Measurements from ENCODE around the gene CHRNA9.
A peak's percentile ranks its signal among the peaks of the same experiment; 100 is the strongest.
"Not testable (repeated sequence)": the region's sequence is repeated elsewhere in the genome, so short reads cannot be mapped to it uniquely, and the experiment has no call there.

The CHRNA9 gene

GRCh38 chr4:40375620-40376019, 40.5 kb downstream of the CHRNA9 start:
- no peaks in the 10 kb centered on the region for H3K9me3 ChIP-seq (ENCODE audit: control insufficient read depth in 5 of 5, low read length in 5 of 5)
- no peak overlapping the region for H3K27ac ChIP-seq (ENCODE audit: low read depth, low read length)
- no peaks in the 10 kb centered on the region for H3K27me3 ChIP-seq (ENCODE audit: control insufficient read depth in 5 of 5, insufficient read depth in 4 of 5, low read length in 5 of 5)
- no peak overlapping the region for H3K9ac ChIP-seq (ENCODE audit: low read length in 5 of 5)
- no peak overlapping the region for H3K4me3 ChIP-seq (ENCODE audit: low read depth in 1 of 5, low read length in 5 of 5)
- peaks cover 0 to 5% (median 0%) of the 10 kb centered on the region in 5 donors for H3K4me1 ChIP-seq (ENCODE audit: control insufficient read depth in 5 of 5, insufficient read depth in 5 of 5, low read length in 5 of 5)
- no peaks in the 10 kb centered on the region for H3K36me3 ChIP-seq (ENCODE audit: control insufficient read depth in 5 of 5, insufficient read depth in 5 of 5, low read length in 5 of 5)

DNA sequence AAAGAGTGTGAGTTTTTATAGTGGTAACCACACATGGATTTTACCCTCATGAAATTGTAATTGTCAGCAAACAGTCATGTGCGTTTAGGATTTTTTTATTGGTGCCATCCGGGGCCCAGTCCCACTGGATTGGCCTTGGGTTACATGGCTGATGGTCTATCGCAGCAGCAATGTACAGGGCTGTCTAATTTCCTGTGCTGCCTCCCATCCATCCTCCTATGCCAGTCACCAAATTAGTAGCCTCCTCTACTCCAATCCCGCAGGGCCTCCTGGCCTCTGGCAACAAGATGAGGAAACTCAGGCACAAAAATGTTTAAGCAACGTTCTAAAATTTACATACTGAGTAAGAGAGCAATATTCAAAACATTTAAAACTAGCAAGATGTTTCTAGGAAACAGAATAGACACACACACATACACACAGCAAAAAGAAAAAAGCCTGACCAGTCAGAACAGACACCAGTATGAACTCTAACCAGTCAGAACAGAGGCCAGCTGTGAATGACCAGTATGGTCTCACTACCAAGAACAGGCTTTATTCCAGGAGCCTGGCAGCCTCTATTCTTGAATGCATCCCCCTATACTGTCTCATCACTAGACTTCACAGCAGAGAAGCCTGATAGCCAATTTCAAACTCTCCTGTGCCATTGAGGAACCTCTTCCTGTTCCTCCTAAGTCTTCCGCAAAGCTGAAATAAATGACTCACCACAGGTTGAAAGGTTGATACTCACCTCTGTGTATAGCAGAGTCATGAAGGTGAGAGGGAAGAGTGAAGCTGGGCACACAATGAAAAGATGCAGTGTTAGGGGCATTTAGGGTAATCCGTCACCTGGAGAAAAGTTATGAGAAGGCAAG, 42.6 kb downstream of the CHRNA9 start:
- peaks cover 0 to 5% (median 0%) of the 10 kb centered on the region in 5 donors for H3K4me1 ChIP-seq (ENCODE audit: control insufficient read depth in 5 of 5, insufficient read depth in 5 of 5, low read length in 5 of 5)
- H3K27ac ChIP-seq (ENCODE audit: low read depth, low read length), result no peak overlapping the region
- H3K4me3 ChIP-seq (ENCODE audit: low read depth in 1 of 5, low read length in 5 of 5), result no peak overlapping the region
- no peaks in the 10 kb centered on the region for H3K36me3 ChIP-seq (ENCODE audit: control insufficient read depth in 5 of 5, insufficient read depth in 5 of 5, low read length in 5 of 5)
- H3K27me3 ChIP-seq (ENCODE audit: control insufficient read depth in 5 of 5, insufficient read depth in 4 of 5, low read length in 5 of 5), result no peaks in the 10 kb centered on the region
- no peak overlapping the region for H3K9ac ChIP-seq (ENCODE audit: low read length in 5 of 5)
- H3K9me3 ChIP-seq (ENCODE audit: control insufficient read depth in 5 of 5, low read length in 5 of 5), result no peaks in the 10 kb centered on the region

- Histone ChIP-seq H3K27ac (ENCODE audit: low read depth, low read length) (no peak overlapping the region), H3K27me3 (ENCODE audit: control insufficient read depth in 5 of 5, insufficient read depth in 4 of 5, low read length in 5 of 5) (no peaks in the 10 kb centered on the region), H3K4me1 (ENCODE audit: control insufficient read depth in 5 of 5, insufficient read depth in 5 of 5, low read length in 5 of 5) (peaks cover 0 to 4% (median 0%) of the 10 kb centered on the region in 5 donors)
Observed at GRCh38 chr4:40378619-40379018, 43.5 kb downstream of the CHRNA9 start.

GRCh38 chr4:40379248-40379647, 44.1 kb downstream of the CHRNA9 start:
- no peaks in the 10 kb centered on the region for H3K36me3 ChIP-seq (ENCODE audit: control insufficient read depth in 5 of 5, insufficient read depth in 5 of 5, low read length in 5 of 5)
- H3K27ac ChIP-seq (ENCODE audit: low read depth, low read length), result no peak overlapping the region
- H3K4me3 ChIP-seq (ENCODE audit: low read depth in 1 of 5, low read length in 5 of 5), result no peak overlapping the region
- no peaks in the 10 kb centered on the region for H3K4me1 ChIP-seq (ENCODE audit: control insufficient read depth in 5 of 5, insufficient read depth in 5 of 5, low read length in 5 of 5)
- H3K9ac ChIP-seq (ENCODE audit: low read length in 5 of 5), result no peak overlapping the region
- H3K9me3 ChIP-seq (ENCODE audit: control insufficient read depth in 5 of 5, low read length in 5 of 5), result no peaks in the 10 kb centered on the region
- no peaks in the 10 kb centered on the region for H3K27me3 ChIP-seq (ENCODE audit: control insufficient read depth in 5 of 5, insufficient read depth in 4 of 5, low read length in 5 of 5)

More at GRCh38 chr4:40378619-40379018, 43.5 kb downstream of the CHRNA9 start:
- Histone ChIP-seq H3K4me3 (ENCODE audit: low read depth in 1 of 5, low read length in 5 of 5) (no peak overlapping the region), H3K36me3 (ENCODE audit: control insufficient read depth in 5 of 5, insufficient read depth in 5 of 5, low read length in 5 of 5) (no peaks in the 10 kb centered on the region), H3K9me3 (ENCODE audit: control insufficient read depth in 5 of 5, low read length in 5 of 5) (no peaks in the 10 kb centered on the region), H3K9ac (ENCODE audit: low read length in 5 of 5) (no peak overlapping the region)

GRCh38 chr4:40380647-40381046, 45.5 kb downstream of the CHRNA9 start:
- Histone ChIP-seq H3K4me3 (ENCODE audit: low read depth in 1 of 5, low read length in 5 of 5) (no peak overlapping the region), H3K27me3 (ENCODE audit: control insufficient read depth in 5 of 5, insufficient read depth in 4 of 5, low read length in 5 of 5) (no peaks in the 10 kb centered on the region), H3K9me3 (ENCODE audit: control insufficient read depth in 5 of 5, low read length in 5 of 5) (no peaks in the 10 kb centered on the region), H3K36me3 (ENCODE audit: control insufficient read depth in 5 of 5, insufficient read depth in 5 of 5, low read length in 5 of 5) (no peaks in the 10 kb centered on the region), H3K4me1 (ENCODE audit: control insufficient read depth in 5 of 5, insufficient read depth in 5 of 5, low read length in 5 of 5) (no peaks in the 10 kb centered on the region), H3K27ac (ENCODE audit: low read depth, low read length) (no peak overlapping the region), H3K9ac (ENCODE audit: low read length in 5 of 5) (no peak overlapping the region)

DNA sequence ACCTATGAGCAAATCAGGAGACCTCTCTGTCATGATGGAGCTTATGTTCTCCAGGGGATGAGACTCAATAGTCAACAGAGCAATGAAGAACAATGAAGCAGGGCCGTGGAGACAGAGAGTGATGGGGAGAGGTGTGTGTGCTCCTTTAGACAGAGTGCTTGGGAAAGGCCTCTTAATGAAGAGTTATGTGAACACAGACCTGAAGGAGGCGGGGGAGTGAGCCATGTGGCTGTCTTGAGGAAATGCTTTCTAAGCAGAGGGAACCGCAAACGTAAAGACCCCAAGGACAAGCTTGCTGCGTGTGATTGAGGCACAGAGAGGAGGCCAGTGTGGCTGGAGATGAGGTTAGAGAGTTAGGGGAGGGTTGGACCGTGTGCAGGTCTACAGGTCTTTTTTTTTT, 53.1 kb downstream of the CHRNA9 start:
- no peaks in the 10 kb centered on the region for H3K9me3 ChIP-seq (ENCODE audit: control insufficient read depth in 5 of 5, low read length in 5 of 5)
- no peaks in the 10 kb centered on the region for H3K27me3 ChIP-seq (ENCODE audit: control insufficient read depth in 5 of 5, insufficient read depth in 4 of 5, low read length in 5 of 5)
- H3K4me3 ChIP-seq (ENCODE audit: low read depth in 1 of 5, low read length in 5 of 5), result no peak overlapping the region
- H3K36me3 ChIP-seq (ENCODE audit: control insufficient read depth in 5 of 5, insufficient read depth in 5 of 5, low read length in 5 of 5), result no peaks in the 10 kb centered on the region
- H3K27ac ChIP-seq (ENCODE audit: low read depth, low read length), result no peak overlapping the region
- no peak overlapping the region for H3K9ac ChIP-seq (ENCODE audit: low read length in 5 of 5)
- no peaks in the 10 kb centered on the region for H3K4me1 ChIP-seq (ENCODE audit: control insufficient read depth in 5 of 5, insufficient read depth in 5 of 5, low read length in 5 of 5)

GRCh38 chr4:40389986-40390385, 54.9 kb downstream of the CHRNA9 start:
- H3K4me3 ChIP-seq (ENCODE audit: low read depth in 1 of 5, low read length in 5 of 5), result no peak overlapping the region
- H3K27me3 ChIP-seq (ENCODE audit: control insufficient read depth in 5 of 5, insufficient read depth in 4 of 5, low read length in 5 of 5), result no peaks in the 10 kb centered on the region
- H3K9me3 ChIP-seq (ENCODE audit: control insufficient read depth in 5 of 5, low read length in 5 of 5), result no peaks in the 10 kb centered on the region
- no peak overlapping the region for H3K9ac ChIP-seq (ENCODE audit: low read length in 5 of 5)
- H3K36me3 ChIP-seq (ENCODE audit: control insufficient read depth in 5 of 5, insufficient read depth in 5 of 5, low read length in 5 of 5), result no peaks in the 10 kb centered on the region
- H3K27ac ChIP-seq (ENCODE audit: low read depth, low read length), result no peak overlapping the region
- no peaks in the 10 kb centered on the region for H3K4me1 ChIP-seq (ENCODE audit: control insufficient read depth in 5 of 5, insufficient read depth in 5 of 5, low read length in 5 of 5)

GRCh38 chr4:40392241-40392640, 57.1 kb downstream of the CHRNA9 start:
- H3K9me3 ChIP-seq (ENCODE audit: control insufficient read depth in 5 of 5, low read length in 5 of 5); H3K36me3 ChIP-seq (ENCODE audit: control insufficient read depth in 5 of 5, insufficient read depth in 5 of 5, low read length in 5 of 5); H3K4me3 ChIP-seq (ENCODE audit: low read depth in 1 of 5, low read length in 5 of 5); H3K27ac ChIP-seq (ENCODE audit: low read depth, low read length); H3K27me3 ChIP-seq (ENCODE audit: control insufficient read depth in 5 of 5, insufficient read depth in 4 of 5, low read length in 5 of 5); H3K9ac ChIP-seq (ENCODE audit: low read length in 5 of 5): not testable (repeated sequence)
- H3K4me1 ChIP-seq (ENCODE audit: control insufficient read depth in 5 of 5, insufficient read depth in 5 of 5, low read length in 5 of 5), result peaks cover 5 to 15% (median 14%) of the 10 kb centered on the region in 5 donors

- peaks cover 5 to 15% (median 14%) of the 10 kb centered on the region in 5 donors for H3K4me1 ChIP-seq (ENCODE audit: control insufficient read depth in 5 of 5, insufficient read depth in 5 of 5, low read length in 5 of 5)
- no peak overlapping the region for H3K9ac ChIP-seq (ENCODE audit: low read length in 5 of 5)
- H3K27me3 ChIP-seq (ENCODE audit: control insufficient read depth in 5 of 5, insufficient read depth in 4 of 5, low read length in 5 of 5), result no peaks in the 10 kb centered on the region
- no peaks in the 10 kb centered on the region for H3K36me3 ChIP-seq (ENCODE audit: control insufficient read depth in 5 of 5, insufficient read depth in 5 of 5, low read length in 5 of 5)
- H3K27ac ChIP-seq (ENCODE audit: low read depth, low read length), result no peak overlapping the region
- no peak overlapping the region for H3K4me3 ChIP-seq (ENCODE audit: low read depth in 1 of 5, low read length in 5 of 5)
- H3K9me3 ChIP-seq (ENCODE audit: control insufficient read depth in 5 of 5, low read length in 5 of 5), result no peaks in the 10 kb centered on the region
Observed at GRCh38 chr4:40394236-40394635, 59.1 kb downstream of the CHRNA9 start.

DNA sequence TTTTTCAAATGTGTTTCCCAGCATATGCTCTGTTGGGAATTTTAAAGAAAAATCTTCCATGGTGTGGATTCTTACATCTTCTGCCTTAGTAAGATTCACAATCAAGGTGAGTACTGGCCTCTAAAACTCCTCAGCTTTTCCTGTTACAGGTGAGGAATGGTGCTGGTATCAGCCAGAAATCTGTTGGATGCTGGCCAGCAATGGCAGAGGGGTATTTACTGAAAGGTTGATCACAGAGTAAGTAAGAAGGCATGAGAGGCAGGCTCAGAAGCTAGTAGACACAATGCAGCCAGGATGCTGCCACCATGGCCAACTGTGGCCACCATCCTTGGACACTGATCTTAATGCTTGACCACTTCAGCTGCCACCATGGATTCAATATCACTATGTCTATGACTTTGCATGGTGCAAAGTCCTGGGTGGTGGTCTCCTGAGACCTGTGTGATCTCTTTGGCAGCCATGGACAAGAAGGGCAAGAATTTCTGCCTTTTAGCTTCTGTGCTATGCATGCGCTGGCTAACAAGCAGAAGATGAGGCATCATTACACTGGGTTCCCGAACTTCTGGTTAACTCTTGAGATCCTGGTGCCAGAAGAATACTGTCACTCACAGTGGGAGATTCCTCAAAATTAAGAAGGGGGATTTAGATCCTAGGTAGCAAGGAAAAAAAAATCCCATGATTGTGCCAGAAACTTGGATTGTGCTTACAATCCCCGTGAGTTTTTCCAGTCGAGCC, 60.2 kb downstream of the CHRNA9 start:
- Histone ChIP-seq H3K36me3 (ENCODE audit: control insufficient read depth in 5 of 5, insufficient read depth in 5 of 5, low read length in 5 of 5) (no peaks in the 10 kb centered on the region), H3K4me1 (ENCODE audit: control insufficient read depth in 5 of 5, insufficient read depth in 5 of 5, low read length in 5 of 5) (peaks cover 5 to 20% (median 17%) of the 10 kb centered on the region in 5 donors), H3K27me3 (ENCODE audit: control insufficient read depth in 5 of 5, insufficient read depth in 4 of 5, low read length in 5 of 5) (no peaks in the 10 kb centered on the region), H3K27ac (ENCODE audit: low read depth, low read length) (no peak overlapping the region), H3K9ac (ENCODE audit: low read length in 5 of 5) (no peak overlapping the region), H3K4me3 (ENCODE audit: low read depth in 1 of 5, low read length in 5 of 5) (peak overlapping the region in 1 of 5 donors; percentile 40), H3K9me3 (ENCODE audit: control insufficient read depth in 5 of 5, low read length in 5 of 5) (no peaks in the 10 kb centered on the region)
